Head of caudate nucleus (tissue), 42 donors: ENCODE data around the gene ACBD6.

ENCODE experiments used
- DNase-seq, 42 donors: peaks; one replicate each; pipeline versions ENCODE4 v3.0.0 to v3.0.0-alpha.2; 2020 to 2021; ENCODE audit warnings: mixed read lengths in 7 of 42
- intact Hi-C: fragments of 100-400 bp; cut with DNase I; formaldehyde crosslinking; loops from one replicate; pipeline ENCODE4 v1.15.0; 2022

Gene ACBD6

GRCh38 chr1:180358649-180359048 lies 143.7 kb downstream of the ACBD6 start:
- intact Hi-C loops = no loop called here
- DNase-seq = peak in 29 of 42 donors; percentile 3 to 70 (median 33)

GRCh38 chr1:180353945-180354344 lies 148.4 kb downstream of the ACBD6 start:
- no peak for DNase-seq
- intact Hi-C loops = no loop called here

- intact Hi-C loops = no loop called here
- DNase-seq = no peak
These were observed 149.8 kb downstream of the ACBD6 start for GRCh38 chr1:180352588-180352987.

- no peak for DNase-seq
- intact Hi-C loops = no loop called here
These were observed 150.4 kb downstream of the ACBD6 start for GRCh38 chr1:180352021-180352420.

DNA sequence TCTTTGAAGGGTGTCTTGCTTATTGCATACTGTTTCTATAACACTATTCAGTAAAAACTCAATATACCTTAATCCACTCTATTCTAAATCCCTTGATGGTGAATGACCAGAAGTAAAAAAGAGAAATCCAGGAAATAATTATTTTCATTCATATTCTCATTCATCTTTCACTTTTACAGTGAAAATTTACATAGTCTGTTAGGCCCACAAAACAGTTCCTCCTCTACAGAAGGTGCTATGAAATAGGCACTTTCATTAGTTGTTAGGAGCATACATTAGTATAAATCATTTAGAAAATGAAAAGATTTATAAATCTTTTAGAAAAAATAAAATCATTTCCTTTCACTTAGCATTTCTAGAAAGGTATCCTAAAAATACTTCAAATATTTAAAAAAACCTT lies 157.2 kb downstream of the ACBD6 start:
- no peak for DNase-seq
- intact Hi-C loops = no loop called here

GRCh38 chr1:180343921-180344769 lies 158.2 kb downstream of the ACBD6 start:
- intact Hi-C loops = no loop called here
- DNase-seq = peak in 7 of 42 donors; percentile 6 to 49 (median 30)

DNA sequence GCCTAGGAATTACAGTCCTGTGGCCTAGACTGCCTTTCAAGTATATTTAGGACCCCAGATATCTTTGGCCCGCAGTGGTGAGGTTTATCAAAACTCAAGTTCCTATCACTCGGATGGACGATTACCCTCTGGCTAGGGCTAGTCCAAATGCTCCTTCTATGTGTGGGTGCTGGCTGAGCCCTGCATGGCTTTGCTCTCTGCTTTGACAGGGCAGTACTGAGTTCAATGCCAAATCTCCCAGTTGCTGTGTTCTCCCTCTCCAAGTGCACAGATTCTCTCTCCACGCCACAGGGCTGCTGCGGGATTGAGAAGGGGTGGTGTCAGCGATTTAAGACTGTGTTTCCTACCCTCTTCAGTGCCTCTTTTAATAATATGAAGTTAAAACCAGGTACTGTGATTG lies 175.3 kb downstream of the ACBD6 start:
- no peak for DNase-seq
- intact Hi-C loops = no loop called here

- no peak for DNase-seq
- intact Hi-C loops = no loop called here
These were observed 189.5 kb downstream of the ACBD6 start for GRCh38 chr1:180312926-180313325.

GRCh38 chr1:180311011-180311730 lies 191.2 kb downstream of the ACBD6 start:
- DNase-seq = no peak
- intact Hi-C loops = no loop called here

- intact Hi-C loops = no loop called here
- no peak for DNase-seq
These were observed 192.3 kb downstream of the ACBD6 start for GRCh38 chr1:180310095-180310494.

- DNase-seq = no peak
- intact Hi-C loops = no loop called here
These were observed 193.0 kb downstream of the ACBD6 start for GRCh38 chr1:180309338-180309737.

GRCh38 chr1:180301135-180301742 lies 201.1 kb downstream of the ACBD6 start:
- intact Hi-C loops = no loop called here
- DNase-seq = no peak

- no peak for DNase-seq
These were observed 202.7 kb downstream of the ACBD6 start for GRCh38 chr1:180299479-180300221.

DNA sequence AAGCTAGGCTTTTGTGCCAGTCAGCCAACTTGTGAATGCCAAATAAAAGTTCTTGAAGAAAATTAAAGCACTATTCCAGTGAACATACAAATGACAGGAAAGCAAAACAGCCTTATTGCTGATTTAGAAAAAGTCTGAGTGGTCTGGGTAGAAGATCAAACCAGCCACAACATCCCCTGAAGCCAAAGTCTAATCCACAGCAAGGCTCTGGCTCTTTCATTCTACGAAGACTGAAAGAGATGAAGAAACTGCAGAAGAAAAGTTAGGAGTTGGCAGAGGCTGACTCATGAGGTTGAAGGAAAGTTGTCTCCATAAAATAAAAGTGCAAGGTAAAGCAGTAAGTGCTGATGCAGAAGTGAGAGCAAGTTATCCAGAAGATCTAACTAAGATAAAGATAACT lies 206.4 kb downstream of the ACBD6 start:
- DNase-seq = no peak
- intact Hi-C loops = no loop called here

More at GRCh38 chr1:180299479-180300221, 202.7 kb downstream of the ACBD6 start:
- intact Hi-C loops = no loop called here

- intact Hi-C loops = no loop called here
- DNase-seq = no peak
These were observed 207.7 kb downstream of the ACBD6 start for GRCh38 chr1:180294711-180295110.

- DNase-seq = no peak
- intact Hi-C loops = no loop called here
These were observed 211.4 kb downstream of the ACBD6 start for GRCh38 chr1:180291004-180291403.

GRCh38 chr1:180290265-180291001 lies 211.9 kb downstream of the ACBD6 start:
- intact Hi-C loops = no loop called here

DNA sequence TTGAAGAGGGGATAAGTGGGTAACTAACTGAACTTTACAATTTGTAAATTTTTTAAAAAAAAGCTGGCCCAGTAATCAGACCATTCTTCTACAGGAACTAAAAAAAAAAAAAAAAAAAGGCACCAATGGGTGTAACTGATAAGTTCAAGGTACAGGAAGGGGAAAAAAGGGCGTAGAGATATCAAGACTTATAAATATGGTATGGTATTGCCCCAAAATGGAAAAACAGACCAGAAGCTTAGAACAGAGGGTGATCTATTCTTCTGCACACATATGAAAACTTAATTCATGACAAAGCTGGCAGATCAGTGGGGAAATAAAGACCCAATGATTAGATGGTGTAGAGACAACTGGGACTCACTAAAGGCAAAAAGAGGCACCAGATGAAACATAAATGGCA lies 213.4 kb downstream of the ACBD6 start:
- no peak for DNase-seq
- intact Hi-C loops = no loop called here

More at GRCh38 chr1:180290265-180291001, 211.9 kb downstream of the ACBD6 start:
- no peak for DNase-seq
